Measurements from ENCODE around the gene MALRD1. TPM values are rescaled to one million over a fixed set of nuclear protein-coding genes. Genes with fewer than 3 reads are reported as not detected.
"Not testable (repeated sequence)": the region's sequence is repeated elsewhere in the genome, so short reads cannot be mapped to it uniquely, and the experiment has no call there.

MALRD1 gene
- total RNA-seq, 1 donor from 2014 or later: not detected

GRCh38 chr10:19488592-19489280 lies 440.1 kb downstream of the MALRD1 start:
- intact Hi-C loops (cut with micrococcal nuclease): no loop called here

- intact Hi-C loops (cut with micrococcal nuclease): no loop called here
These were observed 442.6 kb downstream of the MALRD1 start for GRCh38 chr10:19491166-19491565.

GRCh38 chr10:19493917-19494316 lies 445.3 kb downstream of the MALRD1 start:
- intact Hi-C loops (cut with micrococcal nuclease): no loop called here

- intact Hi-C loops (cut with micrococcal nuclease): no loop called here
These were observed 448.4 kb downstream of the MALRD1 start for GRCh38 chr10:19497026-19497425.

- intact Hi-C loops (cut with micrococcal nuclease): no loop called here
These were observed 450.0 kb downstream of the MALRD1 start for GRCh38 chr10:19498393-19499290.

- intact Hi-C loops (cut with micrococcal nuclease): no loop called here
These were observed 450.7 kb downstream of the MALRD1 start for GRCh38 chr10:19499291-19499770.

GRCh38 chr10:19500959-19501358 lies 452.4 kb downstream of the MALRD1 start:
- intact Hi-C loops (cut with micrococcal nuclease): no loop called here

GRCh38 chr10:19505320-19506312 lies 457.0 kb downstream of the MALRD1 start:
- intact Hi-C loops (cut with micrococcal nuclease): no loop called here

- intact Hi-C loops (cut with micrococcal nuclease): not testable (repeated sequence)
These were observed 461.6 kb downstream of the MALRD1 start for GRCh38 chr10:19510005-19510732.

- intact Hi-C loops (cut with micrococcal nuclease): no loop called here
These were observed 469.5 kb downstream of the MALRD1 start for GRCh38 chr10:19518109-19518508.

- intact Hi-C loops (cut with micrococcal nuclease): no loop called here
These were observed 470.0 kb downstream of the MALRD1 start for GRCh38 chr10:19518632-19519031.

GRCh38 chr10:19531324-19531723 lies 482.7 kb downstream of the MALRD1 start:
- intact Hi-C loops (cut with micrococcal nuclease): no loop called here

GRCh38 chr10:19532411-19532810 lies 483.8 kb downstream of the MALRD1 start:
- intact Hi-C loops (cut with micrococcal nuclease): no loop called here

- intact Hi-C loops (cut with micrococcal nuclease): no loop called here
These were observed 492.7 kb downstream of the MALRD1 start for GRCh38 chr10:19541299-19541698.

GRCh38 chr10:19546224-19546623 lies 497.6 kb downstream of the MALRD1 start:
- intact Hi-C loops (cut with micrococcal nuclease): no loop called here

GRCh38 chr10:19549503-19549902 lies 500.9 kb downstream of the MALRD1 start:
- intact Hi-C loops (cut with micrococcal nuclease): no loop called here

- intact Hi-C loops (cut with micrococcal nuclease): no loop called here
These were observed 508.1 kb downstream of the MALRD1 start for GRCh38 chr10:19556666-19557065.

- intact Hi-C loops (cut with micrococcal nuclease): no loop called here
These were observed 512.6 kb downstream of the MALRD1 start for GRCh38 chr10:19561181-19561580.

- intact Hi-C loops (cut with micrococcal nuclease): no loop called here
These were observed 515.0 kb downstream of the MALRD1 start for GRCh38 chr10:19563388-19564141.

GRCh38 chr10:19570120-19570519 lies 521.5 kb downstream of the MALRD1 start:
- intact Hi-C loops (cut with micrococcal nuclease): no loop called here
